ENCODE data around the gene MBD4.

MBD4 gene

GRCh38 chr3:129442947-129443346 lies 3.2 kb upstream of the MBD4 start:
- no peak for DNase-seq (ENCODE audit: extremely low spot score)
- POLR2A ChIA-PET = interaction anchor here (0.7 kb wide), 1 partner anchor 43 kb away, joined by 4 read pairs; no protein-coding TSS in a partner anchor
- CTCF ChIA-PET = interaction anchor here (1.6 to 4.6 kb wide), 2 partner anchors 47 to 59 kb away, joined by 4 to 17 read pairs; no protein-coding TSS in a partner anchor

GRCh38 chr3:129442486-129442885 lies 2.7 kb upstream of the MBD4 start:
- CTCF ChIA-PET = interaction anchor here (1.6 to 4.6 kb wide), 2 partner anchors 47 to 59 kb away, joined by 4 to 17 read pairs; no protein-coding TSS in a partner anchor

More at GRCh38 chr3:129442947-129443346, 3.2 kb upstream of the MBD4 start:
- TF ChIP-seq CTCF (IDR thresholded peaks at IDR 0.05; ENCODE audit: control extremely low read depth, extremely low read depth, low read depth, missing control alignments) = no peak

GRCh38 chr3:129441782-129442181 lies 2.0 kb upstream of the MBD4 start:
- no peak for DNase-seq (ENCODE audit: extremely low spot score)
- ChIA-PET CTCF (interaction anchor here (1.2 to 4.6 kb wide), 2 partner anchors 58 to 125 kb away, joined by 3 to 17 read pairs; no protein-coding TSS in a partner anchor), POLR2A (interaction anchor here (0.6 kb wide), 1 partner anchor 126 kb away, joined by 3 read pairs; a partner anchor contains a TSS)
- TF ChIP-seq CTCF (IDR thresholded peaks at IDR 0.05; ENCODE audit: control extremely low read depth, extremely low read depth, low read depth, missing control alignments) = no peak

More at GRCh38 chr3:129442486-129442885, 2.7 kb upstream of the MBD4 start:
- POLR2A ChIA-PET = interaction anchor here (0.7 kb wide), 1 partner anchor 43 kb away, joined by 4 read pairs; no protein-coding TSS in a partner anchor
- no peak for DNase-seq (ENCODE audit: extremely low spot score)
- no peak for TF ChIP-seq CTCF (IDR thresholded peaks at IDR 0.05; ENCODE audit: control extremely low read depth, extremely low read depth, low read depth, missing control alignments)

GRCh38 chr3:129441215-129441614 lies 1.5 kb upstream of the MBD4 start:
- DNase-seq (ENCODE audit: extremely low spot score) = no peak
- no peak for TF ChIP-seq CTCF (IDR thresholded peaks at IDR 0.05; ENCODE audit: control extremely low read depth, extremely low read depth, low read depth, missing control alignments)
- CTCF ChIA-PET = interaction anchor here (1.2 to 4.6 kb wide), 4 partner anchors 41 to 124 kb away, joined by 3 to 17 read pairs (median 8); no protein-coding TSS in a partner anchor
- POLR2A ChIA-PET = interaction anchor here (0.6 kb wide), 1 partner anchor 125 kb away, joined by 3 read pairs; a partner anchor contains a TSS

- POLR2A ChIA-PET = interaction anchor here (1.0 to 1.3 kb wide), 4 partner anchors 11 to 125 kb away, joined by 3 to 10 read pairs (median 5); a partner anchor contains a TSS
- CTCF ChIA-PET = interaction anchor here (1.2 to 4.6 kb wide), 5 partner anchors 40 to 124 kb away, joined by 3 to 17 read pairs (median 6); no protein-coding TSS in a partner anchor
Observed at GRCh38 chr3:129440618-129441190, 956 bp upstream of the MBD4 start.

More at GRCh38 chr3:129440618-129441190, 956 bp upstream of the MBD4 start:
- DNase-seq (ENCODE audit: extremely low spot score) = no peak
- no peak for TF ChIP-seq CTCF (IDR thresholded peaks at IDR 0.05; ENCODE audit: control extremely low read depth, extremely low read depth, low read depth, missing control alignments)

All from GM10248 (cell line).